GM18519 (cell line): ENCODE results near the gene DNAJB9.

Experiments used
- ATAC-seq: cut with Tn5 transposase; IDR thresholded peaks from one replicate; pipeline ENCODE4 v1.9.1; 2021; ENCODE audit warnings: mild to moderate bottlenecking, moderate library complexity; ENCODE audit not compliant: unreplicated experiment, low FRiP score

DNAJB9 gene

DNA sequence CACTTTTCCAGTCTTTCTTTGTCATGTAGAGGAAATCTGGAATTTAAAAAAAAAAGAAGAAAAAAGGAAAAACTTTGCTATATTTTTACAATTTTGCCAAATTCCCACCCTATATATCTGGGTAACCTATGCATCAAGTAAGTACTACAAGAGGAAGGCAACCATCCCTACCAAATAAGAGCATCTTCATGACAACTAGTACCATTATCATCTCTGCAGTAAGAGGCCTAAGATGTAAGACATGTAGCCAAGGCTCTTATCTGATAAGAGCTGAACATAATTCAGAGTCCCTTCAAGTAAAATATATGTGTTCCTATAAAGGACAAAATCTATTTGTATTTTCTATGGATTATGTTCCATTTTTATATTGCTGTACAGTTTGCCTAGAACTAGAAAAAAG is 3.7 kb upstream of the DNAJB9 start:
- ATAC-seq: no peak

DNA sequence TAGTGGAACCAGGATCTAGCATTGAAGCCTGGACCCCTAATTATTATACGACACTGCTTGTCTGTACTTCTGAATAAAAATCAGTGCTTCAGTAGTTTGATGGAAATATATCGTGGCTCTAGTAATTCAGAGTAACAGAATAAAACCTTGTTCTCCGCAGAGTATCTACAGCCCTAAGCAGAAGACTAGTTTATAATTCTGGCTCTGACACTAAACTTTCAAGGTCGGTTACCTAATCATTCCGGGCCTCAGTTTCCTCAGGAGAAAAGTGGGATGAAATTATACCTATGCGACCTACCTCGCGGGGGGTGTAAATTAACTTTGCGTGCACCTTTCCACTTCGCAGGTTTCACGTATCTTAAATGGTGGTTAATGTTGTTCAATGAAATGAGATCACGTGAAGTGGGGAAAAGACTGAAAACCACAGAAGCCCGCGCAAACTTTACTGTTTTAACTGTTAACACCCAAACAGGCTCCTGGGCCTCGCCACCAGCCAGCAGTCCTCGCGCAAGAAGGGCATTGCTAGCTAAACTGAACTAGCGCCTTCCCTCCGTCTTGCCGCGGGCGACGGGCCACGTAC is 783 bp upstream of the DNAJB9 start:
- ATAC-seq: no peak

DNA sequence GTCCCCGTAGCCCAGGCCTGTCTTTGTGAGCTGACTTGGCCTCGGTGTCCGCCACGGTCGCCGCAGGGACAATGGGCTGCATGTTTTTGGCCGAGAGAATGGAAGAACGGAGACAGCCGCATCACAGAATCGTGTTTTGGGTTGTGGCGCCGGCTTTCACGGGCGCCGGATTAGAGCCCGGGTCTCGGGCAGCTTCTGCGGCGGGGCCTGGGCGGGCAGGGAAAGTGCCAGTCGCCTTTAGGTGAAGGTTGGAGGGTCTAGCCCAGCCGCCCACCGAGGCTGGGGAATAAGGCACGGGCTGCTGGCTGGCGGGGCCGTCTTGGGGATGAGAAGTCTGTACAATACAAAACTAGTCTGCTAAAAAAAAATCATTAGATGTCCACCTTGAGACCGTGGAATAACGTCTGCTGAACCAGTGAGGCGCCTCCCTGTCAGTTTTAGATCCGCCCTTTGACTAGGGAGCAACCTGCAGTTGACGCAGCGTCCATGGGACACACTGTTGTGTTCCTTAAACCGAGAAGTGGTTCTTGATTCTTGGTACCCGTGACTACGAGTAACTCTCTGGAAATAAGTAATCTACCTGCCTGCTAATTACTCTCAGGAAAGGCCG is 577 bp downstream of the DNAJB9 start:
- no peak for ATAC-seq

DNA sequence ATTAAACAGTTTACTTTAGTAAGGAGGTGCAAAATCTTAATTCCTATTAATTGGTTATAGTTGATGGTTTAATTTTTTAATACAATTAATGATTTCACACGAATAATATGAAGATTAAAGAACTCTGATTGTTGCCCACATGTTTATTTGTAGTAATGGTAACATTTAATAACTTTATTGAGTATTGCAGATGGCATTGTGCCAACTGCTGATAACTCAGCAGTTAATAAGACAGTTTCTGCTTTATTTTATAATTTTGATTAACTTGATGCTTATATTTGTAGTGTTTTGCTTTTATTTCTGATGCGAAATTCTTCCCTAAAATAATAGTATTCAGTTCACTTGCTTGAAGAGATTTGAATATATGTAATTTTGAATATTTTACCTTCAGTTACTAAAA is 2.8 kb downstream of the DNAJB9 start:
- ATAC-seq: no peak

DNA sequence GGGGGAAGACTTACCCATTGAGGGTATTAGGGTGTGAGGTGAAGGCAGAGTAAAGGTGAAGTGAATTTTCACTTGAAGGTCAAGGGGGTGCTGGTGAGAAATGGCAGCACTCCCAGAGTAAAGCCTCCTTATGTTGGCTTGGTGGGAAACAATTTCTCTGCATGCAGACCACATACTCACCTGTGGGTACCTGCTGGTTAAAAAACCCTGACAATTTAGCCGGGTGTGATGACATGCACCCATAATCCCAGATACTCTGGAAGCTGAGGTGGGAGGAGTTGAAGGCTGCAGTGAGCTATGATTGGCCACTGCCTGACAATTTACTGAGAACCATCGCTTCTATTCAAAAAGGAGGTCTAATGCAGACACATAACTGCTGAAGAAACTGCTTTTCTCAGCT is 5.5 kb downstream of the DNAJB9 start:
- ATAC-seq: no peak

DNA sequence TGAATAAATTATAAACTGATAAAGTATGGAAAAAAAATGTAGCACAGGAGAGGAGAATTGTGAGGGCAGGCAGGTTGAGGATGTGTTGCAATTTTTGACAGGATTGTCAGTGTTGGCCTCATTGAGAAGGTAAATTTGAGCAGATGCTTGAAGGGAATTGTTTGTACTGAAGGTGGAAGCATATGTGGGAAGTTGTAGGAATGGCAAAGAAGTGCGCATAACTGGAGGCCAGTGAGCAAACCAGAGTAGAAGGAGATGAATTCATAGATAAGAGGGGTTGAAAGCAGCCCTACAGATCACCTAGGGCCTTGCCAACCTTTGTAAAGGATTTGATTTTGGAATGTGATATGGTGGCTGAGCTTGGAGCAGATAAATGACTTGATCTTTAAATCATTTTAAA is 6.4 kb downstream of the DNAJB9 start:
- ATAC-seq: no peak

DNA sequence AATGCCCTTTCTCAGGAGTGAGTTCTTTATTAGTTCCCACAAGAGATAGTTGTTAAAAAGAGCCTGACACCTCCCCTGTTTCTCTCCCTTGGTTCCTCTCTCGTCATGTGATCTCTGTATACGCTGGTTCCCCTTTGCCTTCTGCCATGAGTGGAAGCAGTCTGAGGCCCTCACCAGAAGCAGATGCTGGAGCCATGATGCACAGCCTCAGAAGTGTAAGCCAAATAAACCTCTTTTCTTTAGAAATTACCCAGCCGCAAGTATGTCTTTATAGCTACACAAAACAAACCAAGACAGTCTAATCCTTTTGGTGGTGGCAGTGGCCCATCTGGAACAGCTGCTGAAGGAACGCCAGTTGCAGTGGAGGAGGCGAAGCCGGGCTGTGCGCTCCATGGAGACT is 9.3 kb downstream of the DNAJB9 start:
- ATAC-seq: no peak

DNA sequence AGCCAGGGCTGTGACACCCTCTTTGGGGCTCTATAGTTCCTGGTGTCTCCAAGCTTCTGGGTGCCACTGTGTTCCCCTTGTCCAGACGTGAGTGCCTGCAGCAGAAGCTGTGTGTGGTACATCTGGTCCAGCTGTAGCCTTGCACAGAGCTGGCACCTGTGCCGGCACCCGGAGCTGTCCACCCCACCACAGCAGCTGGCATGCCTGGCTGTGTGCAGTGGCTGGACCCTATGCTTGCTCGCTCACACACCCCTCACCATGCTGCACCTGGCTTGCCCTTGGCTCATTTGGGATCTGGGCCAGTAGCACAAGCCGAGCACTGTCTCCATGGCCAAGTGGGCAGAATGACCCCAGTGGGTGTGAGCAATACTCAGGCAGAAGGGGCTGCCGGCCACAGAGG is 10.6 kb downstream of the DNAJB9 start:
- ATAC-seq: no peak

DNA sequence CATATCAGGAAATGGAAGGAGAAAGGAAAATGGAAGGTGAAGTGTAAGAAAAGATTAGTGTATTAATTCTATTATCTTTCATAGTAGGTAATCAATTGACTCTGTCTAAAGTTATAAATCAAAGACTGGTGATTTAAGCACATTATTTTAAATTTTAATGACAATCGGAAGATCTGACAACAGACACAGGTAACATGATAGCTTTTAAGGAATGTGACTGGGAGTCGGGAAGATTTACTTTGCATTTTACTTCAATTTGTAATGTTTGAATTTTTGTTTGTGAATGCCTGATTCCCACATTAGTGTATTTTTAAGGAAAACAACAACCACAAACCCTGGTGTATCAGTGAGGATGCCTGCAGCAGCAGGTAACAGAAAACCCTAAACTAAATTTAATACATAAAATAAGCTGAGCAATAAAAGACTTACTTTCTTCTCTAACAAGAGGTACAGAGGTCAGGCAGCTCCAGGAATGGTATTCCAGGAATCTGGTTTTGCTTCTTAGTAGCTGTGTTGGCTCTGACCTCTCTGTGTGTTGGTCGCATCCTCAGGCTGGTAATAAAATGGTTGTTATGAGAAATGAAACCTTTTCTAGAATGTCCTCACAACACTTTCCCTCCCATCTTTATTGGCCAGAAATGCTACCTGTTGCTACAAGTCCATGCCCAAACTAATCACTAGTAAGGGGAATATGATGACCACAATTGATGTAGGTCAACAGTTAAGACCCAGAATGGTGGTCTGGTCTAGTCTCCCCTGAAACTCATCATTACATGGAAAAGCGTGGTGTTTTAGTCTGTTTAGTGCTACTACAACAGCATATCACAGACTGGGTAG is 12.2 kb downstream of the DNAJB9 start:
- ATAC-seq: no peak

DNA sequence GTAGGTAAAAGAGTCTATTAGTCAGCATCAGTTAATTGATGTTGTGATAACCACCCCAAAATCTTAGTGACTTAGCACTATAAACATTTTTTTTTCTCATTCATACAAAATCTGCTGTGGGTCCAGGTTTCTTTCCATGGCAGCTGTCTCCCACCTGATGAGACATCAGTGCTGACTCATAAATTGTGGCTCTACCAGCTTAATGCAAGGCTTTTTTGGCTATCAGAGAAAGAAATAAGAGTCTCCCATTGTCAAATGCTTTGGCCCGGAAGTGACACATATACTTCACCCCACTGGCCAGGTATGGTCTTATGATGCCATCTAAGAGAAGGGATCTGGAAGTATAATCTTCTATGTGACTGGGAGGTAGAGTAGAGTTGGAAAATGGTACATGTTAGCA is 14.5 kb downstream of the DNAJB9 start:
- ATAC-seq: no peak

DNA sequence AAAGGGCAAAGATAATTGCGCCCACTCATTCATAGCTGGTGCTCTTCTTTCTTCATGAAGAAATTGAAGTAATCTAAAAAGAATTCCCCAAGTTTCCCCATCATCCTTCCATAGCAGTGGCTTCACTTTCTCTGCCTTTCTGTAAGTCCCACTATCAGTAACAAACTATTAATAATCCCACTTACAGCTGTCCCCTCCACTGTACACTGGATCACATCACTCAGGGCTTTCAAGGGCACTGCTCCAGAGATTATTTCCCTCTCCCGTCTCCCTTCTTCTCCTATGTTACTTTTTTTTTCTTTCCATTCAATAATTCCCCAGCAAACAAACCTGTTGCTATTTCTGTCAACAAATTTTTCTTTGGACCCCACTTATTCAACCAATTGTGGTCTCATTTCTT is 16.2 kb downstream of the DNAJB9 start:
- ATAC-seq: no peak

DNA sequence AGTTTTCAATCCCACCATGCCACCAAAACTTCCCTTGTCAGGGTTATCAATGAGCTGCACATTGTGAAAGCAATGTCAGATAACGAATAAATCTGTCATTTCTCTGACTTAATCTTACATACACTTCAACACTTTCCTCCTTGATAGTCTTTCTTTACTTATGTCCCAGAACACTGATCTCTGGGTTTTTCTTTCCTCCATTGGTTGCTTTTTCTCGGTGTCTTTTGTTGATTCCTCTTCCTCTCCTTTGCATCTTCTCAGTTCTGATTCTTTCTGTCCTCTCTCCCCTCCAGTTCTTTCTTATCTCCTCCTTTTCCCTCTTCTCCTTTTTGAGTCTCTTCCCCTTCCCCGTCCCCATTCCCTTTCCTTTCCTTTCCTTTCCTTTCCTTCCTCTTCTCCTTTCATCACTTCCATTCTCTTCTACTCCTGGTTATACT is 16.6 kb downstream of the DNAJB9 start:
- no peak for ATAC-seq

DNA sequence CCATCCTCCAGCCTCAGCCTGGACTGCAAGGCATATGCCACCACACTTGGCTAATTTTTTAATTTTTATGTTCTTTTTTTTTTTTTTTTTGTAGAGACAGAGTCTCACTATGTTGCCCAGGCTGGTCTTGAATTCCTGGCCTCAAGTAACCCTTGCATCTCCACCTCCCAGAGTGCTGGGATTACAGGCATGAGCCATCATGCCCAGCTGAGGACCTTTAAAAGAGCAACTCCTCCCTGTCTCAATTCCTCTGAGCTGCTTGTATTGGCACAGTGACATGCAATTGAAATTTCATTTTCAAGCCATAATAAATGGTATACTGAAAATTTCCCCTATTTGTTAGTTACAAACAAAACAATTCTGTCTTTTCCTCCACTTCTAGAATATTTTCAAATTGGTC is 19.5 kb downstream of the DNAJB9 start:
- no peak for ATAC-seq

DNA sequence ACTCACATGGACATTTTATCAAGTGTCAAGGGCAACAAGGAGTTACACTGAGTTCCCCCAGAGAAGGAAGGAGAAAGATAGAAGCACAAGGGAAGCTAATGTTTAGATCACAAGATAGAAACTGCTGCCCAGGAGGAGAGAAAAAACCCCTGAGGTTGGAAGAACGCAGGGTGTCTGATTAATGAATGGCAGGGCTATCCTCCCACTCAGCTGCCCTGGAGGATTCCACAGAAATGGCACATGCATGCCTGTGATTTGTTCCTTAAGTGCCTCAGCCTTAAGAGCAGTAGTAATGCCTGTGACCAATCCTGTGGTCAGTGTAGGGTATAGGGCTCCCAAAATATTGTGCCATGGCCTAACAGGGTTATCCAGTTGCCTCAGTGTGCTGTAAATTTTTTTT is 20.2 kb downstream of the DNAJB9 start:
- no peak for ATAC-seq

DNA sequence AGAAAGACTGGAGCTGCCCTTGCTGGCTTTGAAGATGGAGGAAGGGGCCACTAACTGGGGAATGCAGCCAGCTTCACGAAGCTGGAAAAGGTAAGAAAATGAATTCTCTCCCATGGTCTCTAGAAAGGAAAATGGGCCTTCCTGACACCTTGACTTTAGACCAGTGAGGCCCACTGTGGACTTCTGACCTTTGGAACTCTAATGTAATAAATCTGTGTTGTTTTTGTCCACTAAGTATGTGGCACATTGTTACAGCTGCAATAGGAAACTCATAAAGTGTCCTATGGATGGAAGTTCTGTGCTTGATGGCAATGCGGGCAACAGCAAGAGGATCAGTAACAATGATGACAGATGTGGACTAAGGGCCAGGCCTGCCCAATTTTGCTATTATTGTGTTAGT is 20.9 kb downstream of the DNAJB9 start:
- no peak for ATAC-seq

DNA sequence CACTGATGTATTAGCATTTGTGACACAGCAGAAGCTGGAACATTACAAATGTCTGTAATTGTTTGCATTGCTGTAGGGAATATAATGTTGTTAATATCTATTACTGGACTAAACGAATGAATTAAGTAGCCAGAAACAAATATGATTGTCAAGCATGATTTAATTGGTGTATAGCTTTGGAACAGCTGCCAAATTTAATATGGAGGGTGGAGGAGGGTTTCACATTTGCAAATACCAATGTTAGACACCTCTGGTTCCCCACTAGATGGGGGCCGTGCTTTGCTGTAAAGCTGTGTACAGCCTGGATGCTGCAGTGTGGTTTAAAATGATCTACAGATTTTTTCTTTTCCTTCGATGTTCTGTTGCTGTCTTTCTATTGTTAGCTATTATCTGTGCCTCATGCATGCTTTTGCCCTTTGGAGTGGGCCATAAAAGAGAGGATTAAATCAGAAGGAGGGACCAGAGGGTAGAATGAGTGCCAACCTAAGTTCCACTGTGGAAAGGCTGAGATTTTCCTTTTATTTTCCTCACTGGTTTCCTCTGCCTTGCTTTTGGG is 23.1 kb downstream of the DNAJB9 start:
- no peak for ATAC-seq

DNA sequence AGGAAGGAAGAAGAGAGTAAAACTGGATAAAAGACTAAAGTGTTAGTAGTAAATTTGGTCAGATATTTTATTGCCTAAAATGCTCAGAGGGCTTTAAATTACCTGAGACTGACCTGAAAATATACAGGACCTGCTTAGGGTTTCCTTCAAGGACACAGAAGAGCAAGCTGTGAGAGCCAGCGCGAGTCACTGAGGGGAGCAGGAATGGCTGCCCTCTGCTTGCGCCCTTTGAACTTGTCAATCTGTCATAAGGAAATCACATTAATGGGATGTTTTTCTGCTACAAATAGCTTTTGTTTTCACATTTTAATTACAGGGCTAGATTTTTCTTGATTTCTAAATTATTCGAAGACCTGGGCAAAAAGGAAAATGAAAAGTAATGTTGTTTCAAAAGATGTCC is 26.9 kb downstream of the DNAJB9 start:
- ATAC-seq: no peak

DNA sequence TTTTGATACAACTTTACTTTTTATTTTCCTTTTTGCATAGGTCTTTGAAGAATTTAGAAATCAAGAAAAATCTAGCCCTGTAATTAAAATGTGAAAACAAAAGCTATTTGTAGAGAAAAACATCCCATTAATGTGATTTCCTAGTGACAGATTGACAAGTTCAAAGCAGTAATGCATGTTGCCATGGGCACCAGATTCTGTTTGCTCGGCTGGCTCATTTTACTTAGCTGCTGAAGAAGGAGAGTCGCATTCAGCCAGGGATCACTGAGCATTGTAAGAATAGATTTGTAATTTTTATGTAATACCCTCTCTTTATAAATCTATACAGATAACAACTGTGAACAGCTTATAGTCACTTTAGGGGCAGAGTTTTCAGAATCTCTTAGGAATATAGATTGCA is 28.5 kb downstream of the DNAJB9 start:
- ATAC-seq: no peak

DNA sequence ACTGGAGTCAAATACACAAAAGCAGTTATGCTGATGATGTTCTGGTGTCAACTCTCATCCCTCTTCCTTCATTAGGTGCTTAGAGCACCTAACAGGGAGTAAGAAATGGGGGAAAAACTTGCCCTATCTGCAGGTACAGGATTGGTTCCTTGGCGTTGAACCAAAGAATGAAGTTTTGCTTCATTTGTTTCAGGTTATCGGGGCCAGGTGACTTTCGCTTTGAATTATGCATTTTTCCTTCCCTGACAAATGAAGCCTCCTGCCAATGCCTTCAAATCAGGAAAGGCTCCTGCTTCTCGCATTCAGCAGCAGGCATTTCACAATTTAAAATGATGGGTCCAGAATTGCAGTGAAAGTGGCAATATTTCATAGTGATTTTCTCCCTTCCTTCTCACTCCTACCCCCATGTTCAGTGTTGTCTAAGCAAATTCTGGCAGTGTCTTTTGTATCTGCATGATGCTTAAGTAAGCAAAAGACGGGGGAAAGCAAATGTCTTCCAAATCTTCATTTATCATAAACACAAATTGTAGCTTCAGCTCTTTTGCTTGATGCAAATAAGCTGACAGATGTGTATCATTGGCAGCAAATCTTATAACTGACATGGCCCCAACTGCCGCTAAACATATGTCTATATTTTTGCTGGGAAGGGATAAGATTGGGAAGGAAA is 29.4 kb downstream of the DNAJB9 start:
- no peak for ATAC-seq

DNA sequence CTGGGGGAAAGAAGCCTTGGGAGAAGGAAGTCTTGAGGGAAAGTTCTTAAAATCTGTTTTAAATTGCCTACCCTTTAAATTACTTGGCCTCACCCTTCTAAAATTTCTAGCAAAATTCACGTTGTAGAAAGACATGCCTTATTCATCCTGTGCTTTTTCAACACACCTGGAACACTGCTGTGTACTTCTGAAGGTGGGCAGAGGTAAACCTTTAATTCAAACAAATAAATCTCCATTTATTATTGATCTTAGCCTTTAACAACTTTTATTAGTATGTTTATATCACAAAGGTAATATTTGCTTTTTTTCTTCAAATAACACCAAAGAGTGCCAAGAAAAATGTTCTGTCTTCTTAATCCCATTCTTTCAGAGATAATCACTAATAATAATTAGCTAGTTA is 30.7 kb downstream of the DNAJB9 start:
- ATAC-seq: no peak

DNA sequence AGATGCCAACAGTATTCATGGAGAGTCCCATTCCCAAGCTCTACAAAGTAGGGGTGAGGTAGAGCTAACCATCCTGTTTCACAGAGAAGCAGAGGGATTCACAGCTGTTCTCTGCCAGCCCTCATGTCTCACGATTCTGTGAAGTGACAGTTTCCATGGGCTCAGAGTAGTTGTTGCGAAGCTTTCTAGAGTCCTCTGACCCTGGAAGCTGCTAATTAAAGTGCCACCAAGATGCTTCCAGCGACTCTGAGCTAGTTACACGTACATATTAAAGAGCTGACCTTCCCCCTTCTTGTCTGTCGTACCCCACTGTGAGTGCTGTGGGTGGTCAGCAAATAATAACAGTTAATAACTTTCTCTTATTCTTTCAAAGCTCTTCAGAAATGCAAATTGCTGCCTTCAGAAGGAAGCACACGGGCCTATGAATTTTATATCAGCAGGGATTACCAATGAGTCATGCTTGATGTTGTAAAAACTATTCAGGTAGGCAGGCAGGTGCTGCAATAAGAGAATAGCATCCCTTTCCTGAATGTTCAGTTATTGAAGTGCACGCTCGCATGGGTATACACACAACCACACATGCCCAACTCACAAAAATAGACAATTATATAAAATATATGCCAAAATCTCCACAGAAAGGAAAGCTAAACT is 34.1 kb downstream of the DNAJB9 start:
- no peak for ATAC-seq
